Measurements from ENCODE around the gene SPON2. TPM values are rescaled to one million over a fixed set of nuclear protein-coding genes. Genes with fewer than 3 reads are reported as not detected.

SPON2 gene
- total RNA-seq, 1 experiment from 2014 or later = 3.1 TPM

DNA sequence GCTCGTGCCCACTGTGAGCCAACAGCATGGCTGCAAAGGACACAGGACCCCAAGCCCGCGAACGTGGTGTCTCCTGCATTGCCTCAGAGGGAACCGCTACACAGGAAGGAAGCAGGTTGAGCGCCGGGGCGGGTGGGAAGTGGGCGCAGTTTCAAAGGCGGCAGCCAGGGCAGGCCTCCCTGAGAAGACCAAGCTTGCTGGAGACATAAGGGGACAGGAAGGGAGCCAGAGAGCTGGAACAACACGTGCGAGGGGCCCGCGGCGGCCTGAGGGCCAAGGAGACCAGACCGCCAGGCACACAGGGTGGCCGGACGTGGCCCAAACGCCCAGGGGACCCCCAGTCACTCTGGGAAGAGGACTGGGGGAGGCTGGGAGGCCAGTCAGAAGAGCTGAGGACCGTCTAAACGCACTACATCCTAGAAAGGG, 44.5 kb upstream of the SPON2 start:
- peaks cover 67% of the 10 kb centered on the region for H3K36me3 Mint-ChIP-seq (ENCODE audit: insufficient read depth, unreplicated experiment)

DNA sequence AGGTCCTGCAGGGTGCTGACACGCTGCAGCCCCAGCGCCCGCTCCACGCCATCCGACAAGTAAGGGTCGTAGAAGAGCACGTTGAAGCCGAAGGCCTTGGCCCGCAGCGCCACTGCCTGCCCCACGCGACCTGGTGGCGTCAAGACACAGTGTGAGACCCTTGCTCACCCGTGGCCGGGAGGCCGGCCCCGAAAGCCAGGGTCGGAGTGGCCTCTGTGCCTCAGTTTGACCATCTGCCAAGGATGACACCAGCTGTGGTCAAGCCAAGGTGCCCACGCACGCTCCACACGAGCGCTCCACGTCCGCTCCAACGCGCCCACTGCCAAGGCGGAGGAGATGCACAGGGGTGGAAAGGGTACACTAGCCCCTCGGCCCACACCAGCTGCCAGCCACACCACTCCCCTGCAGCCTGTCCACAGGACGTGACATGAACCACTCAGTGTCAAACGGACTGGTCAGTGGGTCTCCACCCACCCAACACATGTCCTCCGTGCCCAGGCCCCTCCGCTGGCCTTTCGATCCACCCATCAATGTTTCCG, 43.8 kb upstream of the SPON2 start:
- H3K27me3 ChIP-seq (replicated peaks; ENCODE audit: control insufficient read depth, insufficient read depth, low read length) = no peaks in the 10 kb centered on the region
- H3K27me3 Mint-ChIP-seq (ENCODE audit: insufficient read depth, unreplicated experiment) = no peaks in the 10 kb centered on the region
- CTCF ChIA-PET = no interaction called here
- H3K4me3 ChIP-seq (ENCODE audit: low read depth, low read length) = no peak overlapping the region
- no TSS peak for BruUV-seq (replicated peaks)
- TF ChIP-seq, protein P1, sequence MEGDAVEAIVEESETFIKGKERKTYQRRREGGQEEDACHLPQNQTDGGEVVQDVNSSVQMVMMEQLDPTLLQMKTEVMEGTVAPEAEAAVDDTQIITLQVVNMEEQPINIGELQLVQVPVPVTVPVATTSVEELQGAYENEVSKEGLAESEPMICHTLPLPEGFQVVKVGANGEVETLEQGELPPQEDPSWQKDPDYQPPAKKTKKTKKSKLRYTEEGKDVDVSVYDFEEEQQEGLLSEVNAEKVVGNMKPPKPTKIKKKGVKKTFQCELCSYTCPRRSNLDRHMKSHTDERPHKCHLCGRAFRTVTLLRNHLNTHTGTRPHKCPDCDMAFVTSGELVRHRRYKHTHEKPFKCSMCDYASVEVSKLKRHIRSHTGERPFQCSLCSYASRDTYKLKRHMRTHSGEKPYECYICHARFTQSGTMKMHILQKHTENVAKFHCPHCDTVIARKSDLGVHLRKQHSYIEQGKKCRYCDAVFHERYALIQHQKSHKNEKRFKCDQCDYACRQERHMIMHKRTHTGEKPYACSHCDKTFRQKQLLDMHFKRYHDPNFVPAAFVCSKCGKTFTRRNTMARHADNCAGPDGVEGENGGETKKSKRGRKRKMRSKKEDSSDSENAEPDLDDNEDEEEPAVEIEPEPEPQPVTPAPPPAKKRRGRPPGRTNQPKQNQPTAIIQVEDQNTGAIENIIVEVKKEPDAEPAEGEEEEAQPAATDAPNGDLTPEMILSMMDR (IDR thresholded peaks at IDR 0.05; ENCODE audit: insufficient read depth in 1 of 2, low read depth in 1 of 2, low read length in 1 of 2, severe bottlenecking in 1 of 2, unreplicated experiment in 1 of 2) = no peak
- H3K4me1 Mint-ChIP-seq (ENCODE audit: low read depth, unreplicated experiment) = no peaks in the 10 kb centered on the region
- no peak for DNase-seq
- H3K4me1 ChIP-seq = no peaks in the 10 kb centered on the region
- POLR2A ChIA-PET = no interaction called here
- H3K36me3 Mint-ChIP-seq (ENCODE audit: insufficient read depth, unreplicated experiment) = peaks cover 75% of the 10 kb centered on the region
- H3K36me3 ChIP-seq (ENCODE audit: control insufficient read depth, insufficient read depth, low read length) = peaks cover 2% of the 10 kb centered on the region
- H3K9me3 Mint-ChIP-seq (ENCODE audit: unreplicated experiment) = no peaks in the 10 kb centered on the region
- H3K9me3 ChIP-seq = no peaks in the 10 kb centered on the region
- no peak overlapping the region for H3K4me3 Mint-ChIP-seq (ENCODE audit: unreplicated experiment)
- intact Hi-C loops (cut with micrococcal nuclease; ENCODE audit: unreplicated experiment) = no loop called here
- H3K27ac Mint-ChIP-seq (ENCODE audit: unreplicated experiment) = no peak overlapping the region

More for the DNA sequence above, 44.5 kb upstream of the SPON2 start:
- Mint-ChIP-seq H3K4me3 (ENCODE audit: unreplicated experiment) (no peak overlapping the region), H3K9me3 (ENCODE audit: unreplicated experiment) (no peaks in the 10 kb centered on the region), H3K27me3 (ENCODE audit: insufficient read depth, unreplicated experiment) (no peaks in the 10 kb centered on the region), H3K27ac (ENCODE audit: unreplicated experiment) (no peak overlapping the region), H3K4me1 (ENCODE audit: low read depth, unreplicated experiment) (no peaks in the 10 kb centered on the region)
- TF ChIP-seq, protein P1 (IDR thresholded peaks at IDR 0.05; ENCODE audit: insufficient read depth in 1 of 2, low read depth in 1 of 2, low read length in 1 of 2, severe bottlenecking in 1 of 2, unreplicated experiment in 1 of 2) = no peak
- Histone ChIP-seq H3K4me1 (no peaks in the 10 kb centered on the region), H3K27me3 (replicated peaks; ENCODE audit: control insufficient read depth, insufficient read depth, low read length) (no peaks in the 10 kb centered on the region), H3K9me3 (no peaks in the 10 kb centered on the region), H3K36me3 (ENCODE audit: control insufficient read depth, insufficient read depth, low read length) (peaks cover 2% of the 10 kb centered on the region), H3K4me3 (ENCODE audit: low read depth, low read length) (no peak overlapping the region)
- no peak for DNase-seq
- intact Hi-C loops (cut with micrococcal nuclease; ENCODE audit: unreplicated experiment) = no loop called here
- ChIA-PET CTCF (no interaction called here), POLR2A (no interaction called here)
- BruUV-seq (replicated peaks) = no TSS peak

DNA sequence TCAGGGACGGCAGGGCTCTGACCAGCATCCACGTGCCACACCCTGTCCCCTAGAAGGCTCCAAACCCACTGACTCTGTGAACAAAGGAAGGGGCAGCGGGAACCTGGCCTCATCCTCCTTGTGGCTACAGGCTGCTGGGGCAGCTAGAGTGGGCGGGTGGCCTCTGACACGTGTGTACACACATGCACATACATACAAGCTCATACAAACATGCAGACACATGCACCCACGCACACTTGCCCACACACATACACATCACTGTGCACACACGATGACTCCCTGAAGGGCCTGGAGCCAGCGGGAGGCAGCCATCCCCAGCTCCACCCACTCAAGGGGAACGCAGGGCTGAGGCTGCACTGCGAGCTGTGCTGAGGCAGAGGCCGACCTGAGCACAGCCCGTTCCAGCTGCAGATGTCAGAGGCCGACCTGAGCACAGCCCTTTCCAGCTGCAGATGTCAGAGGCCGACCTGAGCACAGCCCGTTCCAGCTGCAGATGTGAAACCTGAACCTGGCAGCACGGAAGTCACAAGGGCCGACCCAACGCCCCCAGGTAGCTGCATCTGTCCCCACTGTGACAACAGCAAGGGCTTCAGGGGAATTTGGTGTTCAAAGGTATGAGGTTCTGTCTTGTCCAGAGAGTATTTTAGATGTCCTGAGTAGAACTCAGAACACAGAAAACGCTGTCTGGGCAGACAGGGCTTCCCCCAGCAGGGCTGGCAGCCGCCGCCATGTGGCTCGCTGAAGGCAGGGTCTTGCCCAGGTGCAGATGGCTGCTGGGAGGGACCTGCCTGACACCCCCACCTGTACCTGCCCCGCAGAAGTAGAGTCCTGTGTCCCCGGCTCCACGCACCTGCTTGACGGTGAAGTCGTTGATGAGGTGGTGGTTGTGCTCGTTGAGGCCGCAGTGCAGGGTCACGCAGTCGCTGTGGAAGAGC, 43.0 kb upstream of the SPON2 start:
- H3K27me3 ChIP-seq (replicated peaks; ENCODE audit: control insufficient read depth, insufficient read depth, low read length) = no peaks in the 10 kb centered on the region
- no peak overlapping the region for H3K27ac Mint-ChIP-seq (ENCODE audit: unreplicated experiment)
- TF ChIP-seq, protein P1 (IDR thresholded peaks at IDR 0.05; ENCODE audit: insufficient read depth in 1 of 2, low read depth in 1 of 2, low read length in 1 of 2, severe bottlenecking in 1 of 2, unreplicated experiment in 1 of 2) = no peak
- DNase-seq = no peak
- H3K36me3 Mint-ChIP-seq (ENCODE audit: insufficient read depth, unreplicated experiment) = peaks cover 73% of the 10 kb centered on the region
- H3K9me3 Mint-ChIP-seq (ENCODE audit: unreplicated experiment) = no peaks in the 10 kb centered on the region
- H3K4me1 ChIP-seq = no peaks in the 10 kb centered on the region
- no peak overlapping the region for H3K4me3 Mint-ChIP-seq (ENCODE audit: unreplicated experiment)
- H3K4me3 ChIP-seq (ENCODE audit: low read depth, low read length) = no peak overlapping the region
- H3K27me3 Mint-ChIP-seq (ENCODE audit: insufficient read depth, unreplicated experiment) = no peaks in the 10 kb centered on the region
- no TSS peak for BruUV-seq (replicated peaks)
- H3K9me3 ChIP-seq = no peaks in the 10 kb centered on the region
- ChIA-PET POLR2A (no interaction called here), CTCF (no interaction called here)
- intact Hi-C loops (cut with micrococcal nuclease; ENCODE audit: unreplicated experiment) = no loop called here
- H3K36me3 ChIP-seq (ENCODE audit: control insufficient read depth, insufficient read depth, low read length) = peaks cover 2% of the 10 kb centered on the region
- H3K4me1 Mint-ChIP-seq (ENCODE audit: low read depth, unreplicated experiment) = no peaks in the 10 kb centered on the region
